ENCODE results near the gene SMG6. TPM values are rescaled to one million over a fixed set of nuclear protein-coding genes. Genes with fewer than 3 reads are reported as not detected.
A peak's percentile ranks its signal among the peaks of the same experiment; 100 is the strongest.

Gene SMG6
- total RNA-seq, 1 donor from 2014 or later: 39.7 TPM

DNA sequence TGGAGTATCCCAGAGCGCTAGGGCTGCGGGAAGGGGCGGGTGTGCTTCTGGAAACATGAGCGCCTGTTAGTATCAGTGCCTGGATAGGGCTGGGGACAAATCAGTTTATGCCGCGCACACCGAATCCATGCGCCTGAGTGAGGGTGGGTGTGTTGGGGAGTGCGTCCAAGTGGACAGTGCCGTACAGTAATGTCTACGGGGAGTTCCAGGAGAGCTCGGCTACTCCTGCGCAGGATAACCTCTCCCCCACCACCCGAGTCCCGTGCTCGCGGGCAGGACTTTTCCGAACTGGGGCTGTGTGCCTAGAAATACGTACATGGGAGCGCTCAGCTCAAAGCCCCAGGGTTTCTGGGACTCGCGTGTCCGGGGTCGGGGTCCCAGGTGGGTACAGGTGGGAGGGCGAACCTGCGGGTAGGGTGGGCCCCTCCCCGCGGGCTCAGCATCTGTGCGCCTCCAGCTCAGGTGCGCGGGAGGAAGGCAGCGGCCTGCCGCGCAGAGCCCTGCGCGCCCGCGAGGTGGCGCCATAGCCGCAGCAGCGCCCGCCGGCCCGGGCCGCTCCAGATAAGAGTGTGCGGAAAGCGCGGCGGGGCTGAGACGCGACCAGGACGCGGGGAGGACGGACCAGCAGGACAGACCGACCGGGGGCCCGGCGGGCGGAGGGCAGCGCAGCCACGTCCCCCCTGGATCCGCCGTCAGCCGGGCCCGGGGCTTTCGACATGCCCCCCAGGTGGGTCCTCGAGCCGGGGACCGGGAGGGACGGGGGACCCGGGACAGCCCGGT is 248.9 kb downstream of the SMG6 start, which contains the start of gene HIC1:
HIC1 (plus strand) TSS at position 592 of the 780 bp plus-strand sequence. CDS start 1,588 bp downstream, outside the sequence.
- peak within 1 kb of the TSS; percentile 41 for H3K27ac Mint-ChIP-seq (ENCODE audit: unreplicated experiment)
- Histone ChIP-seq H3K9me3 (ENCODE audit: insufficient read depth, low read depth, low read length) (no peaks in the 10 kb centered on the region), H3K9ac (ENCODE audit: low read length) (peak within 1 kb of the TSS; percentile 93), H3K4me1 (ENCODE audit: insufficient read depth, low read length) (peaks cover 28% of the 10 kb centered on the region), H4K20me1 (ENCODE audit: insufficient read depth, low read length) (peaks cover 39% of the 10 kb centered on the region), H3K36me3 (ENCODE audit: insufficient read depth, low read length) (peaks cover 2% of the 10 kb centered on the region), H3K27me3 (ENCODE audit: insufficient read depth, low read length) (no peaks in the 10 kb centered on the region), H3K79me2 (ENCODE audit: insufficient read depth, low read length) (peaks cover 53% of the 10 kb centered on the region), H3K4me3 (ENCODE audit: insufficient read depth, low read depth, low read length) (peak within 1 kb of the TSS; percentile 78), H3K4me2 (ENCODE audit: low read length) (peak within 1 kb of the TSS; percentile 86), H2AFZ (ENCODE audit: low read depth, low read length) (peak within 1 kb of the TSS; percentile 27), H3K27ac (ENCODE audit: low read depth, low read length) (peak within 1 kb of the TSS; percentile 87)
- peak within 1 kb of the TSS; percentile 78 for H3K4me3 Mint-ChIP-seq (ENCODE audit: unreplicated experiment)
- peaks cover 5% of the 10 kb centered on the region for H3K9me3 Mint-ChIP-seq (ENCODE audit: unreplicated experiment)
- H3K4me1 Mint-ChIP-seq (ENCODE audit: low read depth, unreplicated experiment): peaks cover 4% of the 10 kb centered on the region
- TF ChIP-seq EZH2 (IDR thresholded peaks at IDR 0.05; ENCODE audit: insufficient read depth, low read length) (no peak), CTCF (IDR thresholded peaks at IDR 0.05; ENCODE audit: insufficient read depth, low read depth, low read length) (peak; percentile 52)
- DNase-seq (ENCODE audit: low read depth) (no peak), FAIRE-seq (no peak)
- H3K27me3 Mint-ChIP-seq (ENCODE audit: low read depth, unreplicated experiment): peaks cover 2% of the 10 kb centered on the region
- peaks cover 7% of the 10 kb centered on the region for H3K36me3 Mint-ChIP-seq (ENCODE audit: low read depth, unreplicated experiment)

GRCh38 chr17:2054262-2054511 is 249.4 kb downstream of the SMG6 start:
- Mint-ChIP-seq H3K27me3 (ENCODE audit: low read depth, unreplicated experiment) (peaks cover 2% of the 10 kb centered on the region), H3K4me1 (ENCODE audit: low read depth, unreplicated experiment) (peaks cover 4% of the 10 kb centered on the region), H3K4me3 (ENCODE audit: unreplicated experiment) (peak overlapping the region; percentile 78), H3K9me3 (ENCODE audit: unreplicated experiment) (peaks cover 2% of the 10 kb centered on the region), H3K36me3 (ENCODE audit: low read depth, unreplicated experiment) (peaks cover 4% of the 10 kb centered on the region), H3K27ac (ENCODE audit: unreplicated experiment) (no peak overlapping the region)
- H3K79me2 ChIP-seq (ENCODE audit: insufficient read depth, low read length): peaks cover 47% of the 10 kb centered on the region
- peaks cover 25% of the 10 kb centered on the region for H3K4me1 ChIP-seq (ENCODE audit: insufficient read depth, low read length)
- no peaks in the 10 kb centered on the region for H3K36me3 ChIP-seq (ENCODE audit: insufficient read depth, low read length)
- H3K9me3 ChIP-seq (ENCODE audit: insufficient read depth, low read depth, low read length): no peaks in the 10 kb centered on the region
- H3K27ac ChIP-seq (ENCODE audit: low read depth, low read length): peak overlapping the region; percentile 60
- no peak for FAIRE-seq
- peak overlapping the region; percentile 78 for H3K4me3 ChIP-seq (ENCODE audit: insufficient read depth, low read depth, low read length)
- H3K27me3 ChIP-seq (ENCODE audit: insufficient read depth, low read length): no peaks in the 10 kb centered on the region
- peak overlapping the region; percentile 93 for H3K9ac ChIP-seq (ENCODE audit: low read length)
- no peak for DNase-seq (ENCODE audit: low read depth)
- H3K4me2 ChIP-seq (ENCODE audit: low read length): peak overlapping the region; percentile 86
- H4K20me1 ChIP-seq (ENCODE audit: insufficient read depth, low read length): peaks cover 35% of the 10 kb centered on the region
- peak overlapping the region; percentile 27 for H2AFZ ChIP-seq (ENCODE audit: low read depth, low read length)
- TF ChIP-seq EZH2 (IDR thresholded peaks at IDR 0.05; ENCODE audit: insufficient read depth, low read length) (no peak), CTCF (IDR thresholded peaks at IDR 0.05; ENCODE audit: insufficient read depth, low read depth, low read length) (no peak)

Data from astrocyte (in vitro differentiated cells and primary cell).